IPS-NIHi11 (cell line): ENCODE results near the gene FHOD3.

ENCODE experiments used
- DNase-seq: peaks from one replicate; pipeline ENCODE4 v3.0.0; 2012; ENCODE audit warnings: mixed read lengths, low spot score

Gene FHOD3

GRCh38 chr18:36522509-36522908, 225.0 kb downstream of the FHOD3 start:
- peak; percentile 21 for DNase-seq

GRCh38 chr18:36525913-36526312, 228.4 kb downstream of the FHOD3 start:
- DNase-seq: no peak

- DNase-seq: no peak
Observed at GRCh38 chr18:36526611-36527010, 229.1 kb downstream of the FHOD3 start.

GRCh38 chr18:36527051-36527450, 229.5 kb downstream of the FHOD3 start:
- DNase-seq: no peak

GRCh38 chr18:36527740-36528455, 230.4 kb downstream of the FHOD3 start:
- no peak for DNase-seq

GRCh38 chr18:36529747-36530146, 232.2 kb downstream of the FHOD3 start:
- DNase-seq: no peak

GRCh38 chr18:36530676-36531405, 233.3 kb downstream of the FHOD3 start:
- DNase-seq: no peak

- DNase-seq: no peak
Observed at GRCh38 chr18:36531636-36532035, 234.1 kb downstream of the FHOD3 start.

GRCh38 chr18:36532394-36532793, 234.9 kb downstream of the FHOD3 start:
- no peak for DNase-seq

GRCh38 chr18:36532815-36533214, 235.3 kb downstream of the FHOD3 start:
- DNase-seq: no peak

- DNase-seq: no peak
Observed at GRCh38 chr18:36533446-36534153, 236.1 kb downstream of the FHOD3 start.

- no peak for DNase-seq
Observed at GRCh38 chr18:36534154-36534688, 236.7 kb downstream of the FHOD3 start.

GRCh38 chr18:36535202-36535935, 237.9 kb downstream of the FHOD3 start:
- no peak for DNase-seq

- DNase-seq: no peak
Observed at GRCh38 chr18:36536426-36536825, 238.9 kb downstream of the FHOD3 start.

- no peak for DNase-seq
Observed at GRCh38 chr18:36537289-36537688, 239.8 kb downstream of the FHOD3 start.

GRCh38 chr18:36539674-36540231, 242.2 kb downstream of the FHOD3 start:
- no peak for DNase-seq

- no peak for DNase-seq
Observed at GRCh38 chr18:36543030-36543429, 245.5 kb downstream of the FHOD3 start.

GRCh38 chr18:36543991-36544725, 246.6 kb downstream of the FHOD3 start:
- no peak for DNase-seq

GRCh38 chr18:36545821-36546427, 248.4 kb downstream of the FHOD3 start:
- DNase-seq: no peak

GRCh38 chr18:36546876-36547275, 249.4 kb downstream of the FHOD3 start:
- no peak for DNase-seq

- DNase-seq: no peak
Observed at GRCh38 chr18:36547544-36547943, 250.0 kb downstream of the FHOD3 start.
